Right lobe of liver (tissue), 4 donors: ENCODE data around the gene SOWAHB.

Experiments
- POLR2A ChIP-seq: fragments of 450-650 bp; IDR thresholded peaks from one replicate; pipeline ENCODE4 v1.6.1; 2017; ENCODE audit warnings: antibody characterized with exemption, mild to moderate bottlenecking
- TF ChIP-seq, protein P1 (sequence below), 4 donors: fragments of 200-600 bp in 3 of 4; fragments of 450-650 bp in 1 of 4; IDR thresholded peaks; one replicate each; pipeline versions ENCODE4 v1.5.1 to v1.8.0; 2016 to 2022; ENCODE audit warnings: antibody characterized with exemption in 4 of 4, mild to moderate bottlenecking in 2 of 4
- donor health status: DM: no; HTN: no; CAD: no.
- donor health status: DM: no; HTN: no; CAD: no.
- donor health status: DM: no; HTN: yes; CAD: no.

DNA sequence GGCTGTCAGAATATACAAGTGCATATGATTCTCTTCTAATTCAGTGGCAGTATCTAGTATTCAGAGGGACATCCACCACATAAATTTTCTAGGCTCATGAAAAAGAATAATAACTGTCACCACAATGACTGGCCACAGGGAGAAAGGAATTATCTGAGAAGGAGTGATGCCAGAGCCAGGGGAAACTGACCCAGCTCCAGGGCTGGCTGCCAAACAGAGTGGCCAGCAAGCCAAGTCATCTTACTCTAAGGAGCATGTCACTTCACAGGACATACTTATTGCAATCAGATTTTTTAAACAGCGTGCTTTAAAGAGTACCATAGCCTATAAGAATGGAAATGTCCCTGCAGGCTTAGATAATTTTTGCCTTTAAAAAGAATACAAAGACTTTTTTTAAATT, 45.8 kb upstream of the SOWAHB start:
- TF ChIP-seq, protein P1, sequence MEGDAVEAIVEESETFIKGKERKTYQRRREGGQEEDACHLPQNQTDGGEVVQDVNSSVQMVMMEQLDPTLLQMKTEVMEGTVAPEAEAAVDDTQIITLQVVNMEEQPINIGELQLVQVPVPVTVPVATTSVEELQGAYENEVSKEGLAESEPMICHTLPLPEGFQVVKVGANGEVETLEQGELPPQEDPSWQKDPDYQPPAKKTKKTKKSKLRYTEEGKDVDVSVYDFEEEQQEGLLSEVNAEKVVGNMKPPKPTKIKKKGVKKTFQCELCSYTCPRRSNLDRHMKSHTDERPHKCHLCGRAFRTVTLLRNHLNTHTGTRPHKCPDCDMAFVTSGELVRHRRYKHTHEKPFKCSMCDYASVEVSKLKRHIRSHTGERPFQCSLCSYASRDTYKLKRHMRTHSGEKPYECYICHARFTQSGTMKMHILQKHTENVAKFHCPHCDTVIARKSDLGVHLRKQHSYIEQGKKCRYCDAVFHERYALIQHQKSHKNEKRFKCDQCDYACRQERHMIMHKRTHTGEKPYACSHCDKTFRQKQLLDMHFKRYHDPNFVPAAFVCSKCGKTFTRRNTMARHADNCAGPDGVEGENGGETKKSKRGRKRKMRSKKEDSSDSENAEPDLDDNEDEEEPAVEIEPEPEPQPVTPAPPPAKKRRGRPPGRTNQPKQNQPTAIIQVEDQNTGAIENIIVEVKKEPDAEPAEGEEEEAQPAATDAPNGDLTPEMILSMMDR (IDR thresholded peaks at IDR 0.05) = no peak
- TF ChIP-seq POLR2A = no peak
